HepG2 (cell line): ENCODE results near the gene CLDN7. TPM values are rescaled to one million over a fixed set of nuclear protein-coding genes. Genes with fewer than 3 reads are reported as not detected.

Experiments
- KMT2B ChIP-seq: IDR thresholded peaks from 2 replicates; pipeline ENCODE4 v1.6.1; 2016; ENCODE audit warnings: missing genetic modification reagents, missing compliant biosample characterization
- MIXL1 ChIP-seq: IDR thresholded peaks from 2 replicates; pipeline ENCODE4 v1.6.1; 2016
- POLR2A ChIP-seq, 2 experiments: IDR thresholded peaks; 2 replicates each; pipeline ENCODE4 v1.6.1; 2011; ENCODE audit warnings: low read depth in 2 of 2, low read length in 2 of 2, mild to moderate bottlenecking in 1 of 2, moderate library complexity in 1 of 2; ENCODE audit not compliant: insufficient read depth in 1 of 2
- RFX3 ChIP-seq: IDR thresholded peaks from 2 replicates; pipeline ENCODE4 v1.6.1; 2016; ENCODE audit warnings: missing biosample characterization, missing genetic modification reagents
- RFXANK ChIP-seq: IDR thresholded peaks from 2 replicates; pipeline ENCODE4 v1.6.1; 2016
- SIN3B ChIP-seq: fragments of 150-350 bp; IDR thresholded peaks from 2 replicates; pipeline ENCODE4 v1.6.1; 2014; ENCODE audit warnings: low read length
- ZFAT ChIP-seq: sonication (generic); formaldehyde crosslinking; conservative IDR thresholded peaks from 2 replicates; pipeline ENCODE4 v1.8.1; 2023; ENCODE audit warnings: missing genetic modification reagents, inconsistent platforms
- ZNF460 ChIP-seq: sonication (generic); formaldehyde crosslinking; IDR thresholded peaks from 2 replicates; pipeline ENCODE4 v1.5.1; 2020; ENCODE audit warnings: missing genetic modification reagents, mild to moderate bottlenecking, borderline replicate concordance
- ZNF616 ChIP-seq: sonication (generic); formaldehyde crosslinking; IDR thresholded peaks from 2 replicates; pipeline ENCODE4 v1.5.0; 2020; ENCODE audit warnings: low read depth, mild to moderate bottlenecking, missing genetic modification reagents
- polyA plus RNA-seq, 8 experiments: library from polyadenylated mRNA; depleted of rRNA in 3 of 8; stranded (reverse) in 7 of 8; unstranded in 1 of 8; fragments of >200 nt; fragmentation: Illumina TruSeq in 4 of 8; extraction: Trizol in 4 of 8; gene quantifications; 2 replicates each; pipeline versions ENCODE4 v1.2.1 to v1.2.3, GENCODE V29; 2011 to 2016; ENCODE audit warnings: low read depth in 4 of 8, missing spikeins in 1 of 8, mixed read lengths in 1 of 8; ENCODE audit not compliant: insufficient read depth in 1 of 8
- total RNA-seq, 5 experiments: library from RNA; depleted of rRNA; stranded (reverse); fragments of >200 nt; fragmentation: Illumina TruSeq; extraction: Trizol; gene quantifications; 2 replicates each; pipeline ENCODE4 v1.2.3, GENCODE V29; 2016; ENCODE audit warnings: low read depth in 1 of 5
- TF ChIP-seq, protein P1 (sequence below): sonication (generic); formaldehyde crosslinking; IDR thresholded peaks from 2 replicates; pipeline ENCODE4 v1.4.0; 2020; ENCODE audit warnings: missing genetic modification reagents, borderline replicate concordance
- TF ChIP-seq, protein P2 (sequence below): sonication (generic); formaldehyde crosslinking; IDR thresholded peaks from 2 replicates; pipeline ENCODE4 v1.4.0; 2020; ENCODE audit warnings: missing genetic modification reagents
- TF ChIP-seq, protein P3 (sequence below), 2 experiments: sonication (generic) in 1 of 2; formaldehyde crosslinking in 1 of 2; IDR thresholded peaks; 2 replicates each; pipeline versions ENCODE4 v1.5.1 to v1.6.1; 2011 to 2020; ENCODE audit warnings: borderline replicate concordance in 1 of 2, low read depth in 1 of 2, low read length in 1 of 2, mild to moderate bottlenecking in 1 of 2, missing genetic modification reagents in 1 of 2, moderate library complexity in 1 of 2
- TF ChIP-seq, protein P4 (sequence below): sonication (generic); formaldehyde crosslinking; IDR thresholded peaks from 2 replicates; pipeline ENCODE4 v1.4.0; 2020; ENCODE audit warnings: mild to moderate bottlenecking, missing genetic modification reagents
- TF ChIP-seq, protein P5 (sequence below): sonication (generic); formaldehyde crosslinking; IDR thresholded peaks from 2 replicates; pipeline ENCODE4 v1.8.0; 2022; ENCODE audit warnings: mild to moderate bottlenecking, missing genetic modification reagents; ENCODE audit not compliant: insufficient replicate concordance
- TF ChIP-seq, protein P6 (sequence below): sonication (generic); IDR thresholded peaks from 2 replicates; pipeline ENCODE4 v1.6.1; 2016; ENCODE audit warnings: low read depth, borderline replicate concordance

CLDN7 gene
- total and polyA plus RNA-seq, 2 of the 13 experiments (the other 11 are each of a cell fraction or from before 2014, with no cell fraction given), result not detected

DNA sequence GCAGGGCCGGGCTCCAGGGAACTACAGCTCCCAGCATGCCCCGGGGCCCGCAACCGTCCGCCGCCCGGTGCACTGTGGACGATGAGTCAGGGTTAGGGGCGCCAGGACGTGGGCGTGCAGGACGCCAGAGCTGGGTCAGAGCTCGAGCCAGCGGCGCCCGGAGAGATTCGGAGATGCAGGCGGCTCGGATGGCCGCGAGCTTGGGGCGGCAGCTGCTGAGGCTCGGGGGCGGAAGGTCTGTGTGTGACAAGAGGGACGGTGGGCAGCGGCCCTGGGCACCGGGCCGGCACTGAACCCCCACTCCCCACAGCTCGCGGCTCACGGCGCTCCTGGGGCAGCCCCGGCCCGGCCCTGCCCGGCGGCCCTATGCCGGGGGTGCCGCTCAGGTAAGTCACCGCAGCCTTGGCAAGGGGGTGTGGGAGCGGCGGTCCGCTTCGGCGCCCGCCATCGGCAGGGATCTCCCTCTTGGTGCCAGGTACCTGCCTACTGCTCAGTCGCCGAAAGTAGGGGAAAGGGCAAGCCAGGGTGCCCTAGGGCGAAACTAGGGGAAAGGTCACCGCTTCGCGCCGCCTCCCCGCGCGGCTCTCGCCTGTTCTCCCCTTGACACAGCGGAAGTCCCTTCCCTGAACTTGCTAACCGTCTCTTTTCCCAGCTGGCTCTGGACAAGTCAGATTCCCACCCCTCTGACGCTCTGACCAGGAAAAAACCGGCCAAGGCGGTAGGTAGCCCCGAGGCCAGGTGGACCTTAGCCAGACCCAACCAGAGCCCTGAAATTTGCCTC lies 42.3 kb downstream of the CLDN7 start, which contains the start of the genes ACADVL and DLG4 (continued):
- no peak for TF ChIP-seq RFX3
- TF ChIP-seq, protein P1, sequence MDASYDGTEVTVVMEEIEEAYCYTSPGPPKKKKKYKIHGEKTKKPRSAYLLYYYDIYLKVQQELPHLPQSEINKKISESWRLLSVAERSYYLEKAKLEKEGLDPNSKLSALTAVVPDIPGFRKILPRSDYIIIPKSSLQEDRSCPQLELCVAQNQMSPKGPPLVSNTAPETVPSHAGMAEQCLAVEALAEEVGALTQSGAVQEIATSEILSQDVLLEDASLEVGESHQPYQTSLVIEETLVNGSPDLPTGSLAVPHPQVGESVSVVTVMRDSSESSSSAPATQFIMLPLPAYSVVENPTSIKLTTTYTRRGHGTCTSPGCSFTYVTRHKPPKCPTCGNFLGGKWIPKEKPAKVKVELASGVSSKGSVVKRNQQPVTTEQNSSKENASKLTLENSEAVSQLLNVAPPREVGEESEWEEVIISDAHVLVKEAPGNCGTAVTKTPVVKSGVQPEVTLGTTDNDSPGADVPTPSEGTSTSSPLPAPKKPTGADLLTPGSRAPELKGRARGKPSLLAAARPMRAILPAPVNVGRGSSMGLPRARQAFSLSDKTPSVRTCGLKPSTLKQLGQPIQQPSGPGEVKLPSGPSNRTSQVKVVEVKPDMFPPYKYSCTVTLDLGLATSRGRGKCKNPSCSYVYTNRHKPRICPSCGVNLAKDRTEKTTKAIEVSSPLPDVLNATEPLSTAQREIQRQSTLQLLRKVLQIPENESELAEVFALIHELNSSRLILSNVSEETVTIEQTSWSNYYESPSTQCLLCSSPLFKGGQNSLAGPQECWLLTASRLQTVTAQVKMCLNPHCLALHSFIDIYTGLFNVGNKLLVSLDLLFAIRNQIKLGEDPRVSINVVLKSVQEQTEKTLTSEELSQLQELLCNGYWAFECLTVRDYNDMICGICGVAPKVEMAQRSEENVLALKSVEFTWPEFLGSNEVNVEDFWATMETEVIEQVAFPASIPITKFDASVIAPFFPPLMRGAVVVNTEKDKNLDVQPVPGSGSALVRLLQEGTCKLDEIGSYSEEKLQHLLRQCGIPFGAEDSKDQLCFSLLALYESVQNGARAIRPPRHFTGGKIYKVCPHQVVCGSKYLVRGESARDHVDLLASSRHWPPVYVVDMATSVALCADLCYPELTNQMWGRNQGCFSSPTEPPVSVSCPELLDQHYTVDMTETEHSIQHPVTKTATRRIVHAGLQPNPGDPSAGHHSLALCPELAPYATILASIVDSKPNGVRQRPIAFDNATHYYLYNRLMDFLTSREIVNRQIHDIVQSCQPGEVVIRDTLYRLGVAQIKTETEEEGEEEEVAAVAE, result no peak; the same call in 1 of the 2 replicates
- no peak for TF ChIP-seq ZFAT (CRISPR knock-in tag)
- TF ChIP-seq, protein P2, sequence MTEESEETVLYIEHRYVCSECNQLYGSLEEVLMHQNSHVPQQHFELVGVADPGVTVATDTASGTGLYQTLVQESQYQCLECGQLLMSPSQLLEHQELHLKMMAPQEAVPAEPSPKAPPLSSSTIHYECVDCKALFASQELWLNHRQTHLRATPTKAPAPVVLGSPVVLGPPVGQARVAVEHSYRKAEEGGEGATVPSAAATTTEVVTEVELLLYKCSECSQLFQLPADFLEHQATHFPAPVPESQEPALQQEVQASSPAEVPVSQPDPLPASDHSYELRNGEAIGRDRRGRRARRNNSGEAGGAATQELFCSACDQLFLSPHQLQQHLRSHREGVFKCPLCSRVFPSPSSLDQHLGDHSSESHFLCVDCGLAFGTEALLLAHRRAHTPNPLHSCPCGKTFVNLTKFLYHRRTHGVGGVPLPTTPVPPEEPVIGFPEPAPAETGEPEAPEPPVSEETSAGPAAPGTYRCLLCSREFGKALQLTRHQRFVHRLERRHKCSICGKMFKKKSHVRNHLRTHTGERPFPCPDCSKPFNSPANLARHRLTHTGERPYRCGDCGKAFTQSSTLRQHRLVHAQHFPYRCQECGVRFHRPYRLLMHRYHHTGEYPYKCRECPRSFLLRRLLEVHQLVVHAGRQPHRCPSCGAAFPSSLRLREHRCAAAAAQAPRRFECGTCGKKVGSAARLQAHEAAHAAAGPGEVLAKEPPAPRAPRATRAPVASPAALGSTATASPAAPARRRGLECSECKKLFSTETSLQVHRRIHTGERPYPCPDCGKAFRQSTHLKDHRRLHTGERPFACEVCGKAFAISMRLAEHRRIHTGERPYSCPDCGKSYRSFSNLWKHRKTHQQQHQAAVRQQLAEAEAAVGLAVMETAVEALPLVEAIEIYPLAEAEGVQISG (CRISPR knock-in tag), result peak; percentile 89
- TF ChIP-seq, protein P3, sequence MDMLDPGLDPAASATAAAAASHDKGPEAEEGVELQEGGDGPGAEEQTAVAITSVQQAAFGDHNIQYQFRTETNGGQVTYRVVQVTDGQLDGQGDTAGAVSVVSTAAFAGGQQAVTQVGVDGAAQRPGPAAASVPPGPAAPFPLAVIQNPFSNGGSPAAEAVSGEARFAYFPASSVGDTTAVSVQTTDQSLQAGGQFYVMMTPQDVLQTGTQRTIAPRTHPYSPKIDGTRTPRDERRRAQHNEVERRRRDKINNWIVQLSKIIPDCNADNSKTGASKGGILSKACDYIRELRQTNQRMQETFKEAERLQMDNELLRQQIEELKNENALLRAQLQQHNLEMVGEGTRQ (IDR thresholded peaks at IDR 0.05; ENCODE audit: low read depth, low read length), result no peak
- TF ChIP-seq, protein P3 (CRISPR knock-in tag; IDR thresholded peaks at IDR 0.05; ENCODE audit: borderline replicate concordance), result no peak
- no peak for TF ChIP-seq SIN3B
- TF ChIP-seq KMT2B (CRISPR knock-in tag), result no peak
- TF ChIP-seq, protein P4, sequence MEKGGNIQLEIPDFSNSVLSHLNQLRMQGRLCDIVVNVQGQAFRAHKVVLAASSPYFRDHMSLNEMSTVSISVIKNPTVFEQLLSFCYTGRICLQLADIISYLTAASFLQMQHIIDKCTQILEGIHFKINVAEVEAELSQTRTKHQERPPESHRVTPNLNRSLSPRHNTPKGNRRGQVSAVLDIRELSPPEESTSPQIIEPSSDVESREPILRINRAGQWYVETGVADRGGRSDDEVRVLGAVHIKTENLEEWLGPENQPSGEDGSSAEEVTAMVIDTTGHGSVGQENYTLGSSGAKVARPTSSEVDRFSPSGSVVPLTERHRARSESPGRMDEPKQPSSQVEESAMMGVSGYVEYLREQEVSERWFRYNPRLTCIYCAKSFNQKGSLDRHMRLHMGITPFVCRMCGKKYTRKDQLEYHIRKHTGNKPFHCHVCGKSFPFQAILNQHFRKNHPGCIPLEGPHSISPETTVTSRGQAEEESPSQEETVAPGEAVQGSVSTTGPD, result no peak
- no peak for TF ChIP-seq ZNF460 (CRISPR knock-in tag)
- no peak for TF ChIP-seq MIXL1
- TF ChIP-seq, protein P5, sequence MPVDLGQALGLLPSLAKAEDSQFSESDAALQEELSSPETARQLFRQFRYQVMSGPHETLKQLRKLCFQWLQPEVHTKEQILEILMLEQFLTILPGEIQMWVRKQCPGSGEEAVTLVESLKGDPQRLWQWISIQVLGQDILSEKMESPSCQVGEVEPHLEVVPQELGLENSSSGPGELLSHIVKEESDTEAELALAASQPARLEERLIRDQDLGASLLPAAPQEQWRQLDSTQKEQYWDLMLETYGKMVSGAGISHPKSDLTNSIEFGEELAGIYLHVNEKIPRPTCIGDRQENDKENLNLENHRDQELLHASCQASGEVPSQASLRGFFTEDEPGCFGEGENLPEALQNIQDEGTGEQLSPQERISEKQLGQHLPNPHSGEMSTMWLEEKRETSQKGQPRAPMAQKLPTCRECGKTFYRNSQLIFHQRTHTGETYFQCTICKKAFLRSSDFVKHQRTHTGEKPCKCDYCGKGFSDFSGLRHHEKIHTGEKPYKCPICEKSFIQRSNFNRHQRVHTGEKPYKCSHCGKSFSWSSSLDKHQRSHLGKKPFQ (CRISPR knock-in tag), result peak; percentile 14
- no peak for TF ChIP-seq RFXANK
- peak; percentile 88 to 94 for TF ChIP-seq POLR2A (IDR thresholded peaks at IDR 0.05; ENCODE audit: insufficient read depth in 1 of 2, low read depth in 2 of 2, low read length in 2 of 2)
- TF ChIP-seq, protein P6, sequence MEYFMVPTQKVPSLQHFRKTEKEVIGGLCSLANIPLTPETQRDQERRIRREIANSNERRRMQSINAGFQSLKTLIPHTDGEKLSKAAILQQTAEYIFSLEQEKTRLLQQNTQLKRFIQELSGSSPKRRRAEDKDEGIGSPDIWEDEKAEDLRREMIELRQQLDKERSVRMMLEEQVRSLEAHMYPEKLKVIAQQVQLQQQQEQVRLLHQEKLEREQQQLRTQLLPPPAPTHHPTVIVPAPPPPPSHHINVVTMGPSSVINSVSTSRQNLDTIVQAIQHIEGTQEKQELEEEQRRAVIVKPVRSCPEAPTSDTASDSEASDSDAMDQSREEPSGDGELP, result peak; percentile 56; the same call in 1 of the 2 replicates
- no peak; the same call in 1 of the 2 replicates for TF ChIP-seq ZNF616 (CRISPR knock-in tag)
